K562 (cell line): ENCODE results near the gene PLCL1. TPM values are rescaled to one million over a fixed set of nuclear protein-coding genes. Genes with fewer than 3 reads are reported as not detected.

Experiments used
- ATAC-seq: fragments of 200-7000 bp; cut with Tn5 transposase; 3 replicates; pipeline ENCODE4 v1.9.1; 2020; ENCODE audit warnings: moderate library complexity
- BruUV-seq: library from RNA; stranded (reverse); fragments of 400-500 nt; replicated peaks from 2 replicates; lab custom pipeline; 2021; lab: Mats Ljungman, UMichigan
- CTCF ChIA-PET: fragments of 300-600 bp; formaldehyde crosslinking; extraction: SDS; loops from one replicate; lab custom pipeline; 2021; ENCODE audit warnings: low intra/inter-chr PET ratio; lab: Yijun Ruan, JAX
- POLR2A ChIA-PET: fragments of 300-600, 350-650 bp; sonication (Branson Sonifier 250); formaldehyde crosslinking; extraction: SDS; loops from one replicate; lab custom pipeline; 2021; ENCODE audit warnings: antibody characterized with exemption, inconsistent platforms; lab: Yijun Ruan, JAX
- DNase-seq, 4 experiments: peaks; one replicate each; pipeline versions ENCODE4 v3.0.0 to v3.0.0-alpha.2; 2011 to 2018; ENCODE audit warnings: low spot score in 3 of 4, mixed read lengths in 3 of 4; ENCODE audit errors: extremely low read depth in 1 of 4
- FAIRE-seq: peaks from 2 replicates; lab custom pipeline; 2011; peaks lifted over from hg19 to GRCh38; lab: Jason Lieb, UNC
- H2AFZ ChIP-seq: 2 replicates; pipeline ENCODE4 v1.6.0; 2011; ENCODE audit warnings: low read depth, low read length, control low read depth, inconsistent platforms
- H3K27ac ChIP-seq: fragments of 200-600 bp; 3 replicates; pipeline ENCODE4 v1.8.0; 2011; ENCODE audit warnings: low read depth, mild to moderate bottlenecking, control low read depth, inconsistent platforms, low read length, moderate library complexity, mixed read lengths; ENCODE audit errors: extremely low read depth
- H3K27me3 ChIP-seq, 2 experiments: fragments of 300-600 bp in 1 of 2; 2 replicates in 1 of 2; 3 replicates in 1 of 2; pipeline versions ENCODE4 v1.6.0 to v1.8.0; 2011; ENCODE audit warnings: inconsistent platforms in 2 of 2, low read length in 2 of 2, mild to moderate bottlenecking in 1 of 2, mixed read lengths in 1 of 2, moderate library complexity in 1 of 2; ENCODE audit not compliant: control insufficient read depth in 2 of 2, insufficient read depth in 2 of 2
- H3K36me3 ChIP-seq: fragments of 300-600 bp; 3 replicates; pipeline ENCODE4 v1.8.0; 2011; ENCODE audit warnings: mild to moderate bottlenecking, low read length, inconsistent platforms; ENCODE audit not compliant: control insufficient read depth, insufficient read depth
- H3K4me1 ChIP-seq, 2 experiments: fragments of 200-600 bp in 1 of 2; replicated peaks in 1 of 2; 2 replicates in 1 of 2; 3 replicates in 1 of 2; pipeline versions ENCODE4 v1.5.1 to v1.8.0; 2011; ENCODE audit warnings: inconsistent platforms in 2 of 2, low read length in 2 of 2, mild to moderate bottlenecking in 1 of 2, mixed read lengths in 1 of 2, moderate library complexity in 1 of 2; ENCODE audit not compliant: control insufficient read depth in 2 of 2, insufficient read depth in 2 of 2
- H3K4me2 ChIP-seq: 2 replicates; pipeline ENCODE4 v1.6.1; 2011; ENCODE audit warnings: low read length, control low read depth, inconsistent platforms, mixed read lengths; ENCODE audit not compliant: insufficient read depth
- H3K4me3 ChIP-seq: fragments of 200-600 bp; sonication (generic), shearing (Covaris generic); 2 replicates; pipeline ENCODE4 v1.5.1; 2016; ENCODE audit warnings: control low read depth, inconsistent platforms
- H3K79me2 ChIP-seq: fragments of 200-600 bp; 3 replicates; pipeline ENCODE4 v1.8.0; 2011; ENCODE audit warnings: low read length, inconsistent platforms; ENCODE audit not compliant: control insufficient read depth, insufficient read depth
- H3K9ac ChIP-seq, 2 experiments: 2 replicates each; pipeline versions ENCODE4 v1.6.0 to v1.6.1; 2011; ENCODE audit warnings: low read depth in 2 of 2, low read length in 2 of 2, control low read depth in 1 of 2, inconsistent platforms in 1 of 2, mild to moderate bottlenecking in 1 of 2, mixed read lengths in 1 of 2; ENCODE audit not compliant: insufficient read depth in 1 of 2
- H3K9me1 ChIP-seq: one replicate; pipeline ENCODE4 v1.6.0; 2011; ENCODE audit warnings: inconsistent platforms, mild to moderate bottlenecking, low read length, moderate library complexity; ENCODE audit not compliant: control insufficient read depth, insufficient read depth
- H3K9me3 ChIP-seq: replicated peaks from 2 replicates; pipeline ENCODE4 v1.5.1; 2011; ENCODE audit warnings: low read depth, low read length, inconsistent platforms; ENCODE audit not compliant: control insufficient read depth, insufficient read depth
- H4K20me1 ChIP-seq: replicated peaks from 2 replicates; pipeline ENCODE4 v1.6.1; 2011; ENCODE audit warnings: low read length, inconsistent platforms, mixed read lengths; ENCODE audit not compliant: control insufficient read depth, insufficient read depth
- BDP1 ChIP-seq: IDR thresholded peaks from 3 replicates; pipeline ENCODE4 v1.6.1; 2011; ENCODE audit not compliant: insufficient read length, insufficient read depth
- DIDO1 ChIP-seq: fragments of 450-650 bp; IDR thresholded peaks from 2 replicates; pipeline ENCODE4 v1.6.1; 2016; ENCODE audit warnings: low read depth, missing biosample characterization, missing genetic modification characterization
- DMBX1 ChIP-seq: fragments of 250-450 bp; sonication (Bioruptor Pico); IDR thresholded peaks from 2 replicates; pipeline ENCODE4 v1.8.0; 2022; ENCODE audit warnings: inconsistent platforms, mild to moderate bottlenecking, moderate library complexity, borderline replicate concordance
- DNMT1 ChIP-seq: fragments of 450-650 bp; IDR thresholded peaks from 2 replicates; pipeline ENCODE4 v1.6.1; 2016; ENCODE audit warnings: antibody characterized with exemption, mild to moderate bottlenecking
- ELK3 ChIP-seq: fragments of 450-650 bp; formaldehyde crosslinking; IDR thresholded peaks from 2 replicates; pipeline ENCODE4 v1.4.0; 2020; ENCODE audit warnings: mild to moderate bottlenecking
- ESRRA ChIP-seq: fragments of 450-650 bp; IDR thresholded peaks from 2 replicates; pipeline ENCODE4 v1.6.1; 2014; ENCODE audit warnings: low read depth, mild to moderate bottlenecking, moderate library complexity, borderline replicate concordance
- EWSR1 ChIP-seq: fragments of 450-650 bp; IDR thresholded peaks from 2 replicates; pipeline ENCODE4 v1.6.1; 2018; ENCODE audit warnings: borderline replicate concordance, mild to moderate bottlenecking, low read depth, moderate library complexity; ENCODE audit not compliant: partially characterized antibody
- GTF2F1 ChIP-seq: IDR thresholded peaks from 2 replicates; pipeline ENCODE4 v1.6.1; 2011; ENCODE audit warnings: low read depth, low read length, improper control_type of control experiment
- PRMT5 ChIP-seq: sonication (generic); formaldehyde crosslinking; IDR thresholded peaks from 2 replicates; pipeline ENCODE4 v1.5.0; 2020; ENCODE audit warnings: missing genetic modification reagents
- RBM25 ChIP-seq: fragments of 200-400 bp; formaldehyde crosslinking; IDR thresholded peaks from 2 replicates; pipeline ENCODE4 v1.6.1; 2018; ENCODE audit warnings: low read length, low read depth, moderate library complexity; ENCODE audit not compliant: severe bottlenecking
- RUNX1 ChIP-seq: sonication (generic); IDR thresholded peaks from 2 replicates; pipeline ENCODE4 v1.6.1; 2016; ENCODE audit warnings: antibody characterized with exemption, low read depth
- TRIM28 ChIP-seq: fragments of 450-650 bp; IDR thresholded peaks from 2 replicates; pipeline ENCODE4 v1.6.1; 2017
- ZNF140 ChIP-seq: fragments of 250-450 bp; sonication (Bioruptor Pico); IDR thresholded peaks from 2 replicates; pipeline ENCODE4 v1.8.0; 2021; ENCODE audit warnings: moderate library complexity, mild to moderate bottlenecking, inconsistent platforms
- ZNF431 ChIP-seq: sonication (generic); formaldehyde crosslinking; IDR thresholded peaks from 2 replicates; pipeline ENCODE4 v1.8.0; 2022; ENCODE audit warnings: mild to moderate bottlenecking, missing genetic modification reagents
- ZZZ3 ChIP-seq: fragments of 450-650 bp; IDR thresholded peaks from 2 replicates; pipeline ENCODE4 v1.6.1; 2016; ENCODE audit warnings: antibody characterized with exemption, mild to moderate bottlenecking, moderate library complexity
- WGBS: fragments of 100-300 bp; shearing (Covaris generic); methylation state at CpG from one replicate; pipeline ENCODE4 v1.1.6; 2016; ENCODE audit warnings: low coverage, mixed read lengths; ENCODE audit not compliant: insufficient coverage; ENCODE audit errors: missing lambda C conversion rate; 5-methylcytosine and 5-hydroxymethylcytosine counted together
- in situ Hi-C: fragments of 300-500 bp; cut with MboI; formaldehyde crosslinking; loops from 4 replicates; pipeline ENCODE4 v1.15.0; 2018; ENCODE audit warnings: inconsistent platforms, mixed read lengths
- intact Hi-C: fragments of 100-400 bp; cut with micrococcal nuclease; formaldehyde crosslinking; loops from 2 replicates; pipeline ENCODE4 v1.14.2; 2022
- polyA plus RNA-seq, 8 experiments: library from polyadenylated mRNA; depleted of rRNA in 4 of 8; stranded (reverse) in 5 of 8; unstranded in 3 of 8; fragments of >200 nt; fragmentation: Nextera tagmentation in 2 of 8; fragmentation: Illumina TruSeq in 1 of 8; extraction: Ambion mirVana in 2 of 8; extraction: Trizol in 1 of 8; gene quantifications; 2 replicates each; pipeline versions ENCODE4 v1.2.1 to v1.2.3, GENCODE V29; 2011 to 2014; ENCODE audit warnings: inconsistent platforms in 1 of 8, missing spikeins in 1 of 8
- total RNA-seq, 7 experiments: library from RNA; depleted of rRNA in 6 of 7; stranded (reverse); fragments of >200 nt in 6 of 7; fragmentation: Illumina TruSeq in 2 of 7; extraction: Trizol in 2 of 7; gene quantifications; 2 replicates each; pipeline versions ENCODE4 v1.2.1 to v1.2.3, GENCODE V29; 2011 to 2021; ENCODE audit warnings: low replicate concordance in 1 of 7

PLCL1 gene
- total and polyA plus RNA-seq, 9 of the 15 experiments (the other 6 are each of a cell fraction or from before 2014, with no cell fraction given) = 2.0 to 17.7 (median 8.6) TPM

- Histone ChIP-seq H3K9me3 (no peaks in the 10 kb centered on the region), H3K36me3 (no peaks in the 10 kb centered on the region), H4K20me1 (no peaks in the 10 kb centered on the region), H3K4me3 (no peak overlapping the region), H3K27me3 (no peaks in the 10 kb centered on the region), H2AFZ (no peak overlapping the region), H3K4me2 (no peak overlapping the region), H3K9ac (no peak overlapping the region), H3K9me1 (no peaks in the 10 kb centered on the region), H3K4me1 (no peaks in the 10 kb centered on the region; a peak in 2 of 5 replicates), H3K27ac (no peak overlapping the region), H3K79me2 (no peaks in the 10 kb centered on the region; the same call in 2 of the 3 replicates)
- WGBS = 63% methylated on average over 2 of the region's 2 CpGs
- ATAC-seq = no peak
- intact Hi-C loops (loop anchor here (10.0 kb wide), 2 partner anchors 159 to 431 kb away; partner anchors contain the start of gene MARS2), in situ Hi-C loops (no loop called here)
- DNase-seq = no peak
- no peak for FAIRE-seq
- POLR2A ChIA-PET = interaction anchor here (0.5 kb wide), 1 partner anchor 256 kb away, joined by 3 read pairs; no protein-coding TSS in a partner anchor
- TF ChIP-seq GTF2F1 (no peak), EWSR1 (no peak), BDP1 (no peak), DMBX1 (CRISPR knock-in tag) (no peak), DIDO1 (no peak), TRIM28 (no peak)
- CTCF ChIA-PET = no interaction called here
- BruUV-seq = no TSS peak
Measured at GRCh38 chr2:198135481-198135934, 331.1 kb downstream of the PLCL1 start.

GRCh38 chr2:198136142-198136541 is 331.7 kb downstream of the PLCL1 start:
- no peak overlapping the region for H3K4me2 ChIP-seq
- DNase-seq (no peak), ATAC-seq (no peak), FAIRE-seq (no peak)
- in situ Hi-C loops = no loop called here
- TF ChIP-seq ZZZ3 = no peak
- TF ChIP-seq ZNF431 (CRISPR knock-in tag) = no peak
- TF ChIP-seq ESRRA = peak; percentile 66; the same call in 1 of the 2 replicates
- TF ChIP-seq RUNX1 = no peak
- TF ChIP-seq ZNF140 (CRISPR knock-in tag) = no peak
- TF ChIP-seq DNMT1 = no peak
- no peak for TF ChIP-seq PRMT5 (CRISPR knock-in tag)
- TF ChIP-seq RBM25 = peak; percentile 54
- no peak for TF ChIP-seq ELK3
- no peaks in the 10 kb centered on the region for H3K9me3 ChIP-seq
- no peaks in the 10 kb centered on the region; the same call in 2 of the 3 replicates for H3K79me2 ChIP-seq
- CTCF ChIA-PET = no interaction called here
- no peak overlapping the region for H3K4me3 ChIP-seq
- WGBS = 83% methylated on average over 2 of the region's 2 CpGs
- no peaks in the 10 kb centered on the region for H4K20me1 ChIP-seq
- no peaks in the 10 kb centered on the region; a peak in 1 of 5 replicates for H3K4me1 ChIP-seq
- H3K9me1 ChIP-seq = no peaks in the 10 kb centered on the region
- intact Hi-C loops = loop anchor here (10.0 kb wide), 2 partner anchors 159 to 431 kb away; partner anchors contain the start of gene MARS2
- POLR2A ChIA-PET = no interaction called here
- H3K27ac ChIP-seq = no peak overlapping the region
- H3K9ac ChIP-seq = no peak overlapping the region
- no TSS peak for BruUV-seq
- H3K27me3 ChIP-seq = no peaks in the 10 kb centered on the region
- H2AFZ ChIP-seq = no peak overlapping the region
- H3K36me3 ChIP-seq = no peaks in the 10 kb centered on the region
